HL-60 (cell line): ENCODE data around the gene EPM2A.

ENCODE experiments used
- DNase-seq, 2 experiments: peaks; one replicate each; pipeline ENCODE4 v3.0.0-alpha.2; 2010 to 2020; ENCODE audit warnings: low read depth in 1 of 2, low spot score in 1 of 2
- H3K27ac ChIP-seq: fragments of 250-450 bp; sonication (Bioruptor Pico); replicated peaks from 2 replicates; pipeline ENCODE4 v1.5.1; 2020; ENCODE audit warnings: mild to moderate bottlenecking, moderate library complexity
- H3K27me3 ChIP-seq: fragments of 250-450 bp; sonication (Bioruptor Pico); 2 replicates; pipeline ENCODE4 v1.5.1; 2021; ENCODE audit warnings: mild to moderate bottlenecking, moderate library complexity; ENCODE audit not compliant: insufficient read depth, poor library complexity, severe bottlenecking
- H3K4me3 ChIP-seq: replicated peaks from 2 replicates; pipeline ENCODE4 v1.5.1; 2011; ENCODE audit warnings: mild to moderate bottlenecking, control low read depth, low read length; ENCODE audit not compliant: insufficient read depth
- GABPA ChIP-seq: IDR thresholded peaks from 2 replicates; pipeline ENCODE4 v1.6.1; 2012; ENCODE audit warnings: low read depth
- POLR2AphosphoS5 ChIP-seq: IDR thresholded peaks from 2 replicates; pipeline ENCODE4 v1.6.1; 2012; ENCODE audit warnings: low read depth
- SPI1 ChIP-seq: IDR thresholded peaks from 2 replicates; pipeline ENCODE4 v1.6.1; 2012; ENCODE audit warnings: low read depth, mild to moderate bottlenecking, borderline replicate concordance
- TF ChIP-seq, protein P1 (sequence below): IDR thresholded peaks from 2 replicates; pipeline ENCODE4 v1.6.1; 2012; ENCODE audit warnings: low read depth; ENCODE audit not compliant: insufficient replicate concordance
- TF ChIP-seq, protein P2 (sequence below): IDR thresholded peaks from one replicate; pipeline ENCODE4 v1.5.1; 2011; ENCODE audit warnings: low read length, control low read depth, inconsistent platforms; ENCODE audit not compliant: insufficient read depth

EPM2A gene

DNA sequence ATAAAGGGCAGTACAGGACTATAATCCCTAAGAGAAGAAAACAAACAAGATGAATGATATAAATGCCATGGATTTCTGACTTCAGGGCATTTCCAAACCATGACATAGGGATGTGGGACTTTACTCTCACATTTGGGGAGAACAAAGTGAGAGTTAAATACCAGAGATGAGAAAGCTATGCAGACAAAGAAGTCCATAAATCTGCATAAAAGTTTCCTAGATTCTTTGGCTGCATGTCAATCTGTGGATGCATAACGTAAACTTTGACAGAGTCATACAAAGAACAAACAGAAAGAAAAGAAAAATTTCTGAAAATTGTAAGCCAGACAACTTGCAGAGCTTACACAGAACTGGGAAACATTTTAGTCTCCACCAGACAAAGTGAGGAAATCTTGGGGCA is 11.7 kb downstream of the EPM2A start:
- Histone ChIP-seq H3K27me3 (no peaks in the 10 kb centered on the region), H3K27ac (no peak overlapping the region), H3K4me3 (no peak overlapping the region)
- DNase-seq: no peak
- TF ChIP-seq SPI1: no peak
- TF ChIP-seq GABPA: no peak
- TF ChIP-seq POLR2AphosphoS5: no peak
- TF ChIP-seq, protein P1, sequence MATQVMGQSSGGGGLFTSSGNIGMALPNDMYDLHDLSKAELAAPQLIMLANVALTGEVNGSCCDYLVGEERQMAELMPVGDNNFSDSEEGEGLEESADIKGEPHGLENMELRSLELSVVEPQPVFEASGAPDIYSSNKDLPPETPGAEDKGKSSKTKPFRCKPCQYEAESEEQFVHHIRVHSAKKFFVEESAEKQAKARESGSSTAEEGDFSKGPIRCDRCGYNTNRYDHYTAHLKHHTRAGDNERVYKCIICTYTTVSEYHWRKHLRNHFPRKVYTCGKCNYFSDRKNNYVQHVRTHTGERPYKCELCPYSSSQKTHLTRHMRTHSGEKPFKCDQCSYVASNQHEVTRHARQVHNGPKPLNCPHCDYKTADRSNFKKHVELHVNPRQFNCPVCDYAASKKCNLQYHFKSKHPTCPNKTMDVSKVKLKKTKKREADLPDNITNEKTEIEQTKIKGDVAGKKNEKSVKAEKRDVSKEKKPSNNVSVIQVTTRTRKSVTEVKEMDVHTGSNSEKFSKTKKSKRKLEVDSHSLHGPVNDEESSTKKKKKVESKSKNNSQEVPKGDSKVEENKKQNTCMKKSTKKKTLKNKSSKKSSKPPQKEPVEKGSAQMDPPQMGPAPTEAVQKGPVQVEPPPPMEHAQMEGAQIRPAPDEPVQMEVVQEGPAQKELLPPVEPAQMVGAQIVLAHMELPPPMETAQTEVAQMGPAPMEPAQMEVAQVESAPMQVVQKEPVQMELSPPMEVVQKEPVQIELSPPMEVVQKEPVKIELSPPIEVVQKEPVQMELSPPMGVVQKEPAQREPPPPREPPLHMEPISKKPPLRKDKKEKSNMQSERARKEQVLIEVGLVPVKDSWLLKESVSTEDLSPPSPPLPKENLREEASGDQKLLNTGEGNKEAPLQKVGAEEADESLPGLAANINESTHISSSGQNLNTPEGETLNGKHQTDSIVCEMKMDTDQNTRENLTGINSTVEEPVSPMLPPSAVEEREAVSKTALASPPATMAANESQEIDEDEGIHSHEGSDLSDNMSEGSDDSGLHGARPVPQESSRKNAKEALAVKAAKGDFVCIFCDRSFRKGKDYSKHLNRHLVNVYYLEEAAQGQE: no peak
- TF ChIP-seq, protein P2, sequence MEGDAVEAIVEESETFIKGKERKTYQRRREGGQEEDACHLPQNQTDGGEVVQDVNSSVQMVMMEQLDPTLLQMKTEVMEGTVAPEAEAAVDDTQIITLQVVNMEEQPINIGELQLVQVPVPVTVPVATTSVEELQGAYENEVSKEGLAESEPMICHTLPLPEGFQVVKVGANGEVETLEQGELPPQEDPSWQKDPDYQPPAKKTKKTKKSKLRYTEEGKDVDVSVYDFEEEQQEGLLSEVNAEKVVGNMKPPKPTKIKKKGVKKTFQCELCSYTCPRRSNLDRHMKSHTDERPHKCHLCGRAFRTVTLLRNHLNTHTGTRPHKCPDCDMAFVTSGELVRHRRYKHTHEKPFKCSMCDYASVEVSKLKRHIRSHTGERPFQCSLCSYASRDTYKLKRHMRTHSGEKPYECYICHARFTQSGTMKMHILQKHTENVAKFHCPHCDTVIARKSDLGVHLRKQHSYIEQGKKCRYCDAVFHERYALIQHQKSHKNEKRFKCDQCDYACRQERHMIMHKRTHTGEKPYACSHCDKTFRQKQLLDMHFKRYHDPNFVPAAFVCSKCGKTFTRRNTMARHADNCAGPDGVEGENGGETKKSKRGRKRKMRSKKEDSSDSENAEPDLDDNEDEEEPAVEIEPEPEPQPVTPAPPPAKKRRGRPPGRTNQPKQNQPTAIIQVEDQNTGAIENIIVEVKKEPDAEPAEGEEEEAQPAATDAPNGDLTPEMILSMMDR: no peak

DNA sequence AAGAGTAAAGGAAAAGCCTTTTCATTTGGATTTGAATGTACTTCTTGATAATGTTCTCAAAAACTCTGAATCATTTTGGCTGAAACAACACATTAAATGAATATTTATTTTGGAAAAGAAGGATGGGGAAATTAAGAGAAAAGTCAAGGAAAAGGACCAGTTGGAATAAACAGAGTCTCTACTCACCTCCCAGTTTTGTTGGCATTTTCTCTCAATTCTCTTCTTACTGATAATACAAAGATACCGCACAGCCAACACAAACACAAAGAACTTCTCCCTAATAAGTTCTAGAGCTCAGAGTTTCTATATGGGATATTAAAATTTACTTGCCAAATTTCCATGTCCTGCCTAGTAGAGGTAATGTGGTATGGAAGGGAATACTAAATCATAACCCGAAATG is 13.1 kb downstream of the EPM2A start:
- no peak for DNase-seq
- Histone ChIP-seq H3K27me3 (no peaks in the 10 kb centered on the region), H3K4me3 (no peak overlapping the region), H3K27ac (no peak overlapping the region)
- TF ChIP-seq SPI1 (no peak), POLR2AphosphoS5 (no peak), GABPA (no peak)
- TF ChIP-seq, protein P1: no peak
- TF ChIP-seq, protein P2: no peak

DNA sequence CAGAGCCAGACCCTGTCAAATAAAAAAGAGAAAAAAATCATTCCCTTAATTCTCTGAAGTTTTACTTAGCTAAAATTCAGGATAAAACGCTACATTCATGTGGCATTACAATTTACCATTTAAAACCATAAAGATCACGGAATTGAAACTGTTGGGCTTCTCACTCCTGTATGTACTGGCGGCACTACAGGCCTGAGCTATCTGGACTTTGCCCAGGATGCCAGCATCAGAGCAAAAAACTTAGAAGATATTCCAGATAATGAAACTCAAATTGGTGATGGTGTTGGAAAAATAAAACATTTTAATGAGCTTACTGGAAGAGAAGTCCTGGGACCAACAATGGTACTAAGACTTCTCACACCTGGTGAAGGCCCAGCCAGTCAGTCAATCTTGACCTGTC is 14.2 kb downstream of the EPM2A start:
- no peak for TF ChIP-seq SPI1
- TF ChIP-seq, protein P1: no peak
- TF ChIP-seq, protein P2: no peak
- TF ChIP-seq POLR2AphosphoS5: no peak
- no peak for TF ChIP-seq GABPA
- Histone ChIP-seq H3K4me3 (no peak overlapping the region), H3K27me3 (no peaks in the 10 kb centered on the region), H3K27ac (no peak overlapping the region)
- no peak for DNase-seq
